ENCODE data around the gene KAZN.
A peak's percentile ranks its signal among the peaks of the same experiment; 100 is the strongest.

KAZN gene

DNA sequence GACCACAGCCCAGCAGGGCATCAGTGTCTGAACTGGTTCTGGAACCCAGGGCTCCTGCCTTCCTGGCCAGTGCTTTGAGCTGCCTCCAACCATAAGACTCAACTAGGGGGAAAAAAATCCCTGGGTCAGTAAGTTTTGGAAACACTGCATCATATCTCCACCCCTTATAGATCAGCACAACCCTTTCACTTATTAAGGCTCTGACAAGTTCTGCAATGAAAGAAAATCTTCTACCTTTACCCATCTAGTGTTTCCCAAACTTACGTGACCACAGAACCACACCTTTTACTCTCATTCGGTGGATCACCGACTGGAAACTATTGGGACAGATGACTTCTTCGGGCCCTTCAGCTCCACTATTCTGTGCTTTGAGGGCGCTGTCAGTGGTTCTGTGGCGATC is 476.7 kb downstream of the KAZN start:
- DNase-seq = no peak

- no peak for DNase-seq
These were observed 477.3 kb downstream of the KAZN start for GRCh38 chr1:15075817-15076216.

- no peak for DNase-seq
These were observed 478.3 kb downstream of the KAZN start for GRCh38 chr1:15076807-15077206.

- no peak for DNase-seq
These were observed 478.9 kb downstream of the KAZN start for GRCh38 chr1:15077384-15077783.

- no peak for DNase-seq
These were observed 482.0 kb downstream of the KAZN start for GRCh38 chr1:15080328-15081007.

DNA sequence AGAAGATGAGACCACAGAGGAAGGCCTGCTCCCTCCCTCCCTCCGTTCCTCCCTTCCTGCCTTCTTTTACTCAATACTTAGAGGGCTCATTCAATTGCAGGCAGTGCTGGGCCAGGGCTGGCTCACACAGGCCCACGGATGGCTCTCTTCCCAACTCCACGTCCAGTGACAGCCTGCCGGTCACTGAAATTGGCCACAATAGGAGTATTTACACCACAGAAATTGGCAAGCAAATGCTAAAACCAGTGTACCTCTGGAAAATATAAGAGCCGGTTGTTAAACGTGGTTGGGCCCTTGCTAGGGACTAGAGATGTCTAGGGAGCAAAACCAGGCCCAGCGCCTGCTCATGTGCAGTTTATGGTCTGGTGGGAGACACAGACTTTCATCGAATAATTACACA is 482.6 kb downstream of the KAZN start:
- DNase-seq = no peak

DNA sequence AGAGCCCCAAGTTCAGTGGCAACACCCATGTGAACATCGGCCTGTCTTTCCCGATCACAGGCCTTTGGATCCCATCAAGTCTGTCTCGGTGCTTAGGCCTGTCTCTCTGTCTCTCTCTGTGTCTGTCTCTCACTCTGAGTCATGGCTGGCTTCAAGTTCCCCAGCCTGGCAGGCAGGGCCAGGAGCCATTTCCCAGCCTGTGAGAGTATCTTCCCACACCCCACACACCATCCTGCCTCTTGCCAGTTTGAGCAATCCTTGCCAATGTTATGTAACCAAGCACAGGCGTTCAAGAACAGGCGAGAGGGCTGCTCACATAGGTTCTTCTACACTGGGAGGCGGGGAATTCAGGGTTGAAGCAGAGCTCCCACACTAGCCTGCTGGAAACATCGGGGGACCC is 485.1 kb downstream of the KAZN start:
- no peak for DNase-seq

DNA sequence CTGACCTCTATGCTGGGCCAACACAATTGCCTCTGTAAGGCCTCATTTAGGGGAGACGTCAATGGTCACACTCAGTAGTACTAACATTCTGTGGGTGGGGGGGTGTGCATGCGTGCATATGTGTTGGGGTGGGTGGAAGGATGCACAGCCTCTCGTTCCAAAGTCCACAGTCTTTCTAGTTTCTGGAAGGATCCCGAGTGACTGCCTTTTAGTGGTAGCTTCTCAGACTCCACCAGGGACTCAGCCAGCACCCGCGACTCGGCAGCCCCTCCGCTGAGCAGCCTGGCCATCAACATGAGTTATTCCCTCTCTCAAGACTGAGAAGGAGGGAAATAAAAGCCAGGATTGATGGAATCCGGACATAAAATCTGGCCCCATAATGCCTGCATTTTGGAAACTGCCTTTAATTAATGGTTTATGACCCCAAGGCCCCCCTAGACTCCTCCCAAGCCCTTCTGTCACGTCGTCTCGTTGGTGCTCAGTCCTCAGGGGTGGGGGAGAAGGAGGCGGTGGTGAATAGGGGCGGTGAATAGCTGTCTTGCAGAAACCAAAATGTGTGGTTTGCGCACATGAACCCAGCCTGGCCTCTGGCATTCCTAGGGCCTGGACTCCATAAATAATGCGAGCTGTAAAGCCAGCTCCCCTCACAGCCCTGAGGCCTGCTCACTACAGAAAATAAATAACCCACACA is 489.9 kb downstream of the KAZN start:
- DNase-seq = peak; percentile 14

DNA sequence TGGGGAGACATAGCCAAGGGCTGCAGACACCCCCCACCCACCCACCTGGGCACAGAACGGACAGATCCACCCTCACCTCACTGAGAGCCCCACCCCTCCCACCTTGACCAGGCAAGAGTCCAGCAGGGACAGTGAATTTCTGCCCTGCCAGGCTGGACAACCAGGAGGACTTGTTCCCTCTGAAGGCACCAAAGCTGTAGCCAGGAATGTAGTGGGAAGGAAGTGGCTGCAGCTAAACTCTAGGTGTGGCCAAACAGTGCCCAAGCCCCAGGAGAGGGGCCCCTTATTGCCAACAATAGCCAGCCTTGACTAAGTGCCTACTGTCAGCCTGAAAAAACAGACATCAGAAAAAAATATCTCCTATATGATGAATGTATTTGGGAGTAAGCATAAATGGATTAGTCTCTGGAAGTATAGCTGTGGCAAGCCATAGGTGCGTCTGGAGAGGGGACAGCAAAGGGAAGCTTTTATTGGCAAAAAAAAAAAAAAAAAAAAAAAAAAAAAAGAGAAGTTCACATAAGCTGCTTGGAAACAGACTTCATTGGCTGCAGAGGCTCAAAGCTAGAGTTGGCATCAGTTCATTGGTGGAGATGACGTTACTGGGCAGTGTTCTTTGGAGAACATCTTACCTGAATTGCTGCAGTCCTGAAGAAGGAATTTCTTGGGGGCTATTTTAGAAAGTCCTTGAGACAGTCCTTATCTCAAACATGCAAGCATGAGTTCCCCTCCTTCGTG is 490.9 kb downstream of the KAZN start:
- DNase-seq = no peak

GRCh38 chr1:15090373-15090772 is 491.9 kb downstream of the KAZN start:
- no peak for DNase-seq

- no peak for DNase-seq
These were observed 495.6 kb downstream of the KAZN start for GRCh38 chr1:15094056-15094455.

DNA sequence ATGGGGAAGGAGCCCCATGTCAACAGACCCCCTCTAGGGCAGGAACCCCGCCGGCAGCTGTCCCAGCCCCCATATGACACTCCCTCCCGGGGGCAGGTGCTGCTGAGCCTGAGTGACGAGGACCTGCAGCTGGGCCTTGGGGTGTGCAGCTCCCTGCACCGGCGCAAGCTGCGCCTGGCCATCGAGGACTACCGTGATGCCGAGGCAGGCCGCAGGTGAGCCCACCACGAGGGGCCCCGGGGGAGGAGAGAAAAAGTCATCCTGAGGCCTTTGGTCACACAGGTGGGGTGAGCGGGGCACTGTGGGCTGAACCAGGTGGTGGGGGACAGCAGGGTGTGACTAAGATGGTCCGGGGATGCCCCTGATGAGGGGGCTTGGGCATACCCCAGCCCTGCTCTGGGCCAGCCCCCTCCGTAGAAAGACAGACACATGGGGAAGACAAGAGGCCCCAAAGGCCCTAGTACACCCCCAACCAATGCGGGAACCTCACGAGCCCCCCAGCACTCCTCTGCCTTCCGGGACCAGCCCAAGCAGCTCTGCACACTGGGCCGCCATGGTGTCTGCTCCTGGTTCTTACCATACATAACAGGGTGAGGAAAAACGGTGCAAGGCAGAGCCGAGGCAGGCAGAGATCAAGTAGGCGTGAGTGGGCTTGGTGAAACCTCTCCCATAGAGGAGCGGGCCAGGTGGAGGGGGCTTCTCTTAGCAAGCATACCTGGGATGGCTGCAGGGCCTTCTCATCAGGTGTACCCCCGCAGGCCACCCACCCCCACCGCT is 496.4 kb downstream of the KAZN start:
- no peak for DNase-seq

- no peak for DNase-seq
These were observed 497.0 kb downstream of the KAZN start for GRCh38 chr1:15095496-15095875.

GRCh38 chr1:15096293-15096692 is 497.8 kb downstream of the KAZN start:
- no peak for DNase-seq

- no peak for DNase-seq
These were observed 500.0 kb downstream of the KAZN start for GRCh38 chr1:15098176-15099125.

DNA sequence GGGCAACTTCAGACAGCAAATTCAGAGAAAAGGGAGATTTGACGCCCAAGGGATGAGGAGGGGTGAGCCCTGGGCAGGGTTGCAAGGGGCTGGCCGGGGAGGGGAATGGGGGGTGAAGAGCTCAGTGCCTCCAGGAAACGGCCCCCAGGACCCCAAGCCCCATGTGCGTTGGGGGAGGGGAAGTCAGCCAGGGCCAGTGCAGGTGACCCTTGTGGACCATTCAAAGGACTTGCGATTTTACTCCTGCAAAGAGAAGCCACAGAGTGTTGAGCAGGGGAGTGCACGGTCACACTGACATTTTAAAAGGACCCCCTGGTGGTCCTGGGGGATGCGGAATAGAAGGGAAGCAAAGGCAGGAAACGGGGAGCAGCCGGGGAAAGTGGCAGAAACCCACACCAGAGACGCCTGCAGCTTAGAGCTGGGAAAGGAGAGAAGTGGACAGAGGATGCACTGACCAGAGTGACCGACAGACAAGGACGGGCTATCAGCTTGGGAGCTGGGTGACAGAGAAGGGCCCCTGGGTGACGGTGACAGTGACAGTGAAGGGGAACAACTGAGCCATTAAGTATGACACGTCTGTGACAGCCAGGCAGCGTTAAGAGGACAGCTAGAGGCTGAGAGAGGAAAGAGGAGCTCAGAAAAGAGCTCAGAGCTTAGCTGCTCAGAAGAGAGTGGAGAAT is 501.1 kb downstream of the KAZN start:
- DNase-seq = no peak

DNA sequence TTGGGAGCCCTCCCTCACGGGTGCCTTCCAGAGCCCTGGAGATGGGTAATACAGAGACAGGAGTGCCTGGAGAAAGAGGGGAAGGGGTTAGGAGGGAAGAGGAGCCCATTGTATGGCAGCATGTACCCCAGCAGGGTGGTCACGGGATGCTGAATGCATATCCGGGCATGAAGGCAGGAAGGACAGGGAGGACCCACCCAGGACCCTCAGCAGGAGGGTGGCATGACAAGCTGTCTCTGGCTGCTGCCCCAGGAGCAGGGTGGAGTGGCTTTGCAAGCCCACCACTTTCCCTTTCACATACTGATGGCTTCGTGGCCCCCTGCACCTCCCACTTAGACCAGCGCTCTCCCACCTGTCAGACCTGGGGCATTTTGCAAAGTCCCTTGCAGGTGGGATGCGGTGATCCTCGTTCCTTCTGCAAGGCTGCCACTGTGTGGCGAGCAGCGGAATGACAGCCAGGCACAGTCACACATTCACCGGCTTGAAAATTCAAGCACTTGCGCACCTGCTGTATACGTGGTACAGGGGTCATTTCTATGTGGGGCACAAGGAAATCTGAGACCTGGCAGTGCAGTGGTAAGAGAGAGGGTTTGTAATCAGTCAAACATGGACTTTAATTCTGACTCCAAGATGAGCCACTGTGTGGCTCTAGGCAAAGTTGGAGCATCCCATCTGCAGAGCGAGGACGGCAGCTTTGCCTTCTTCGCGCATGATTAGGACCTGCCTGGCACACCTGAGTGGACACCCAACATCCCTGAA is 501.8 kb downstream of the KAZN start:
- peak; percentile 28 for DNase-seq

DNA sequence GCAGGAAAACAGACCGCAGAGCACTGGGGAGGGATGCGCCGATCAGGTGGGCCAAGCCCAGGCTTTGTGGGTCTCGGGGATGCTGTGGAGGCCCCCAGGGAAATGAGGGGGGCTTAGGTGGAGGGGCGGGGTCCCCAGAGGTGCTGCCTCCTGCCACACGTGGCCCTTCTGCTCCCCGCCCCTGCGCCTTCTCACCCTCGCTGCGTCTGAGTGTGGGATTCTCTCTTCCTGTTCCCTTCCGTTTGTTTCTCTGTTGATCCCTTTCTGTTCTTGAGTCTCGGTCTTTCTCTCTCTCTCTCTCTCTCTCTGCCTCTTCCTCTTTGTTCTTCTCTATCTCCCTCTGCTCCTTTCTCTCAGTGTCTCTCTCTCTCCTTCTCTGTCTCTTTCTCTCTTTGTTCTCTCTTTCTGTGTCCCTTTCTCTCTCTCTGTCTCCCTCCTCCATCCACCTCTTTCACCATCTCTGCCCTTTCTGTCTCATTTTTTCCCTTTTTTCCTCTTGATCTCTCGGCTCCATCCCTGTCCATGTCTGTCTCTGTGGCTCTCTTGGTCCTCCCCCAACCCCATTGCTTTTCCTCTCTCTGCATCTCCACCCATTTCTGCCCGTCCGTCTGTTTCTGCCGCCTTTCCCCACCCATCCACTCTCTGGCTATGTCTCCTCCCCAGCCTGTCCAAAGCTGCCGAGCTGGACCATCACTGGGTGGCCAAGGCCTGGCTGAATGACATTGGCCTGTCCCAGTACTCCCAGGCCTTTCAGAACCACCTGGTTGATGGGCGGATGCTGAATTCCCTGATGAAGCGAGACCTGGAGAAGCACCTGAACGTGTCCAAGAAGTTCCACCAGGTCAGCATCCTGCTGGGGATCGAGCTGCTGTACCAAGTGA is 502.6 kb downstream of the KAZN start:
- no peak for DNase-seq

DNA sequence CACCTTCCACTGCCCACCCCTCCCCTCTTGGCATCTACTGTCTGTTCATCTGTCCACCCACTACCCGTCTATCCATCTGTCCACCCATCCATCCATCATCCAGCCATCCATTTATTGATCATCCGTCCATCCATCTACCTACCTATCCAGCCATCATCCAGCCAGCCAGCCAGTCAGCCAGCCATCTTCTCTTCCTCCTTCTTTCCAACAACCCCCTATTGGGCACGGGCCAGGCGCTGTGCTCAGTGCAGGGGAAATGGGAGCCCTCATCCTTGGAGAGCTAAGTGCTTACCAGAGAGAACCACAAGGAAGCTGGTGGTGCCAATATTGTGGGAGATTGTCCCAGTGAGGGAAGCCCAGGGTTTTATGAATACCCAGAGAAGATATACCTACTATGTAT is 503.3 kb downstream of the KAZN start:
- DNase-seq = no peak

- DNase-seq = no peak
These were observed 504.2 kb downstream of the KAZN start for GRCh38 chr1:15102646-15103045.

All from fibroblast of upper back skin (primary cell).